GM21786 (cell line): ENCODE results near the gene CRIM1.
"Not testable (repeated sequence)": the region's sequence is repeated elsewhere in the genome, so short reads cannot be mapped to it uniquely, and the experiment has no call there.

ENCODE experiments used
- ATAC-seq: cut with Tn5 transposase; IDR thresholded peaks from one replicate; pipeline ENCODE4 v1.9.1; 2021; ENCODE audit not compliant: unreplicated experiment

CRIM1 gene, protein sequence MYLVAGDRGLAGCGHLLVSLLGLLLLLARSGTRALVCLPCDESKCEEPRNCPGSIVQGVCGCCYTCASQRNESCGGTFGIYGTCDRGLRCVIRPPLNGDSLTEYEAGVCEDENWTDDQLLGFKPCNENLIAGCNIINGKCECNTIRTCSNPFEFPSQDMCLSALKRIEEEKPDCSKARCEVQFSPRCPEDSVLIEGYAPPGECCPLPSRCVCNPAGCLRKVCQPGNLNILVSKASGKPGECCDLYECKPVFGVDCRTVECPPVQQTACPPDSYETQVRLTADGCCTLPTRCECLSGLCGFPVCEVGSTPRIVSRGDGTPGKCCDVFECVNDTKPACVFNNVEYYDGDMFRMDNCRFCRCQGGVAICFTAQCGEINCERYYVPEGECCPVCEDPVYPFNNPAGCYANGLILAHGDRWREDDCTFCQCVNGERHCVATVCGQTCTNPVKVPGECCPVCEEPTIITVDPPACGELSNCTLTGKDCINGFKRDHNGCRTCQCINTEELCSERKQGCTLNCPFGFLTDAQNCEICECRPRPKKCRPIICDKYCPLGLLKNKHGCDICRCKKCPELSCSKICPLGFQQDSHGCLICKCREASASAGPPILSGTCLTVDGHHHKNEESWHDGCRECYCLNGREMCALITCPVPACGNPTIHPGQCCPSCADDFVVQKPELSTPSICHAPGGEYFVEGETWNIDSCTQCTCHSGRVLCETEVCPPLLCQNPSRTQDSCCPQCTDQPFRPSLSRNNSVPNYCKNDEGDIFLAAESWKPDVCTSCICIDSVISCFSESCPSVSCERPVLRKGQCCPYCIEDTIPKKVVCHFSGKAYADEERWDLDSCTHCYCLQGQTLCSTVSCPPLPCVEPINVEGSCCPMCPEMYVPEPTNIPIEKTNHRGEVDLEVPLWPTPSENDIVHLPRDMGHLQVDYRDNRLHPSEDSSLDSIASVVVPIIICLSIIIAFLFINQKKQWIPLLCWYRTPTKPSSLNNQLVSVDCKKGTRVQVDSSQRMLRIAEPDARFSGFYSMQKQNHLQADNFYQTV

GRCh38 chr2:36355151-36355889, at the start of gene CRIM1:
Gene CRIM1 (plus strand): TSS chr2:36355778. CDS start chr2:36356293, 515 bp downstream.
- peak; percentile 30 for ATAC-seq

DNA sequence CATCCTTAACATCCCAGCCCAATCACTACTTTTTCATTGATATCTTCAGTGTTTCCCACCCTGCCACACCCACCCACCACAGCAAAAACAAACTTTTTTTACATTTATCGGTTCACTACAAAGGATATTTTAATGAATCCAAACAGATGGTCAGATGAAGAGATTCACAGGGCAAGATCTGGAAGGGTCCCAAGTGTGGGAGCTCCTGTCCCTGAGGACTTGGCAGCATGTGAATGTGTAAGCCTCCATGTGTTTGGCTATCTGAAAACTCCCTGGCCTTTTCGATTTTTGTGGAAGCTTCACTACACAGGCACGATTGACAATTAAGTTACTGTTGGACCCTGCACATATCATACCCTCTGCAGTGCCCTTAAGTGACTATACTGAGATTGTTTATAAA, 48.1 kb upstream of the CRIM1 start:
- ATAC-seq = no peak

GRCh38 chr2:36310444-36310843, 45.1 kb upstream of the CRIM1 start:
- ATAC-seq = not testable (repeated sequence)

- no peak for ATAC-seq
These were observed 37.0 kb upstream of the CRIM1 start for GRCh38 chr2:36318547-36318946.

DNA sequence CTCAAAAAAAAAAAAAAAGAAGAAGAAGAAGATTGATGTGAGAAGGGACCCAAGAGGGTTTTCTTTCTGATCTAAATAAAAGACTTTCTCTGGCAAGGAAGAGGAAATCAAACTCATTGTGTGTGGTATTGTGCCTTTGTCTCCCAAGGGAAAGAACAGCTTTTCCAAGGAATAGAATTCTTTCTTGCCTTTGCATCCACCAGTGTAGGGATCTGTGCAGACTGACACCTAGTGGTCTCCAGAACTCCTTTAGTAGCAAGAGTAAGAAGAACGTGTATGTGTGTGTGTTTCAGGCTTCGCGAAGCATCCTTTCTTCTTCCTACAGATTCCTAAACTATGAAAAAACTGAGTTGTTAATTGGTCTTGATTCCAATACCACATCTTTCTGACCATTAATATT, 33.5 kb upstream of the CRIM1 start:
- ATAC-seq = no peak

DNA sequence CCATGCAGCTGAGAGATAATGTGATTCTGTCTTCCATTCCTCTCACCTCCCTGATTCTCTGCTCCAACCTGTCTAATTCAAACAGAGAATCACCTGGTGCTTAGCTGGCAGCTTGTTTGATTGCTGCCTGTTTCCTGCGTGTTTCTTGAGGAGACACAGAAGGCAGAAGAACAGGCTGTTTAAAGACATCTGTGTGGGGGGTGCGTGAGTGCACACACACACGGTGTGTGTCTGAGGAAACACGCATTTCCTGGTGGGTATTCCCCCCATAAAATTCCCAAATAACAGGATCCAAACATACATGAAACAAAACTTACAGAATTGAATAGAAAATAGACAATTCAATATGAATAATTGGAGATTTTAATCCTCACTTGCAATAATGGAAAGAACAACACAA, 29.3 kb upstream of the CRIM1 start:
- no peak for ATAC-seq

- no peak for ATAC-seq
These were observed 26.3 kb upstream of the CRIM1 start for GRCh38 chr2:36329251-36329650.

- no peak for ATAC-seq
These were observed 25.7 kb upstream of the CRIM1 start for GRCh38 chr2:36329746-36330472.

DNA sequence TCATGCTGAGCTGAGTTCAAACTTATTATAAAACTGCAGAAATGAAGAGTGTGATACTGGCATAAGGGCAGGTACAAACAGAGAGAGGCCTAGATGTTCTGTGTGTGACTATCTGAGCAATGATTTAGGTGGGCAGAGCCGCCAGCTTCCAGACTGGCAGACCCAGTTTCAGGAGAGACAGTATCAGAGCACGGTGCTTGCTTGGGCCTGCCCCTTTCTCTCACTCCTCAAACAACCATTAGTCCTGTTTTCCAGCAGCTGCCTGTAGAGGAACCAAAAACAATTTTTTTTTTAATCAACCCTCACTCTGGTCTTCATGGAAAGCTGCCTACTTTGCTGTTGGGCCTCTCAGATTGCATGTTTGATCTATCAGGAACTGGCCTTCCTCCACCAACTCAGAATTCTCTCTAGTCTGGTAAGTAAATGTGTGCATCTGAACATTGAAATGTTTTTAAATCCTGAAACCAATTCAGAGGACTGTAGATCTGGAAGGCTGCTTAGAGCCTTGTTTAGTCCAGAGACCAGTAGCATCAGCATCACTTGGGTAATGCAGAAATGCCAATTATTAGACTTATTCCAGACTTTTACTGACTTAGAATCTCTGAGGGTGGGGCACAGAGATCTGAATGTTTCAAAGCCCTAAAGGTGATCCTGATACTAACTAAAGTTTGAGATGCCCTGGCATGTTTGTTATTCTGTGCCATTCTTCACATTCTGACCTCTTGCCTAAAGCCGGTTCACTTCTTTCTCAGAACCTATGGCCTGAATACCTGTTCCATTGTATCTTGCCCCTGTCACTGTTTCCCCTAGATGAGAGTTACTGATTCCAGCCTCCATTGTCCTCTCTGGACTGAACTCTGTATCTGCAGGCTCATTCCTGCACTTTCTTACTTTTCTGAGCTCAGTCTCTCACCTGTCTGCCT, 24.8 kb upstream of the CRIM1 start:
- no peak for ATAC-seq

GRCh38 chr2:36333350-36334012, 22.1 kb upstream of the CRIM1 start:
- no peak for ATAC-seq

GRCh38 chr2:36335597-36335996, 20.0 kb upstream of the CRIM1 start:
- no peak for ATAC-seq

DNA sequence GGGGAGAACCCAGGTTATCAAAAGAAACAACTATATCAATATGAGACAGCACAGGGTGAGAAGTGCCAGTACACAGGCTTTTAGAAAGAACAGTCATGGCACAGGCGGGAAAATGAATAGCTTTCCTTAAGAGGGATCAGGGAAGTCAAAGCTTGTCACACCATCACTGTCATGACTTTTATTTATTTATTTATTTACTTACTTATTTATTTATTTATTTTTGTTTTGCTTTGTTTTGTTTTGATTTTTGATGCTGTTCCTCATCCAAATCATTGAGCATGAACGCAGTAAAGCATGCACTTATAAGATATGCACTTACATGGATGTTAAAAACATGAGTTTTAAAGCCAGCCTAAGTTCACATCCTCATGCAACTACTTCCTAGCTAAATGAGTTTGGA, 19.3 kb upstream of the CRIM1 start:
- no peak for ATAC-seq

DNA sequence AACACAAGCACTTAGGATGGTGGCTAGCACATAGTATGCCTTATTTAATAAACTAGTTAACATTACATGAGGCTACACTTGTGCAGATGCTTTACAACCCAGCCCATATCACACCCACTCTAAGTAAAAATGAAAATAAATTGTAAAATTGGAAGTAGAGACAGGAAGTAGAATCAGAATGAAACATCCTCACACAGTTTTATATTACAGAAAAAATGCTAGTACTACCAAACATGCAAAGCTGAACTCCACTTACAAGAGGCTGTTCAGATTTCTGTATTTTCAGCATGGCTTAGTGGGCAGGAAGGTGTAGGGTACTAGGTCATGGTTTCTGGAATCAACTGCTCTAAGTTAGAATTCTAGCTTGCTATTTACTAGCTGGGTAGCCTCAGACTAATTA, 18.2 kb upstream of the CRIM1 start:
- peak; percentile 46 for ATAC-seq

GRCh38 chr2:36338124-36338826, 17.3 kb upstream of the CRIM1 start:
- ATAC-seq = no peak

- ATAC-seq = no peak
These were observed 16.8 kb upstream of the CRIM1 start for GRCh38 chr2:36338827-36339145.

GRCh38 chr2:36339607-36340218, 15.9 kb upstream of the CRIM1 start:
- ATAC-seq = no peak

DNA sequence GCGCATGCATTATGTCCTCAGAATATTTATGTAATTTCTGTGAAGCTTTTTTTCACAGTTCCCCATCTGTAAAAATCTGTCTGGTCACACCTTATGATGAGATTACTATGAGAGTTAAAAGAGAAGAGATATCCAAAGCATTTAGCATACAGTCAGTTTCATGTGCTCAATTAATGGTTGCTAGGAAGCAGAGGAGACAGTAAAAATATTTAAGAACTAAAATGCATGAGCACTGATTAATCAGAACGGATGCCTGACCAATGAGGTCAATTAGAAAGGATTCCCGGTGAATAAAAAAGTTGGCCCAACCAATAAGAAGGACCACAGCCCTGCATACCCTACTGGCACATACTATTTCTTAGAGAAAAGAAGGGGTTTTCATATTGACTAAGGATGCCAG, 12.0 kb upstream of the CRIM1 start:
- no peak for ATAC-seq

- no peak for ATAC-seq
These were observed 6.9 kb upstream of the CRIM1 start for GRCh38 chr2:36348721-36349120.
